DMS 273 treated with DMSO at 0.1 percent for 48 hours (cell line): ENCODE measurements around the gene TOP2A.
"Not testable (repeated sequence)": the region's sequence is repeated elsewhere in the genome, so short reads cannot be mapped to it uniquely, and the experiment has no call there.

Experiments used
- DNase-seq: peaks from one replicate; lab custom pipeline; 2025; lab: John Stamatoyannopoulos, UW

Gene TOP2A

GRCh38 chr17:40431231-40431602 lies 13.5 kb upstream of the TOP2A start:
- DNase-seq: no peak

DNA sequence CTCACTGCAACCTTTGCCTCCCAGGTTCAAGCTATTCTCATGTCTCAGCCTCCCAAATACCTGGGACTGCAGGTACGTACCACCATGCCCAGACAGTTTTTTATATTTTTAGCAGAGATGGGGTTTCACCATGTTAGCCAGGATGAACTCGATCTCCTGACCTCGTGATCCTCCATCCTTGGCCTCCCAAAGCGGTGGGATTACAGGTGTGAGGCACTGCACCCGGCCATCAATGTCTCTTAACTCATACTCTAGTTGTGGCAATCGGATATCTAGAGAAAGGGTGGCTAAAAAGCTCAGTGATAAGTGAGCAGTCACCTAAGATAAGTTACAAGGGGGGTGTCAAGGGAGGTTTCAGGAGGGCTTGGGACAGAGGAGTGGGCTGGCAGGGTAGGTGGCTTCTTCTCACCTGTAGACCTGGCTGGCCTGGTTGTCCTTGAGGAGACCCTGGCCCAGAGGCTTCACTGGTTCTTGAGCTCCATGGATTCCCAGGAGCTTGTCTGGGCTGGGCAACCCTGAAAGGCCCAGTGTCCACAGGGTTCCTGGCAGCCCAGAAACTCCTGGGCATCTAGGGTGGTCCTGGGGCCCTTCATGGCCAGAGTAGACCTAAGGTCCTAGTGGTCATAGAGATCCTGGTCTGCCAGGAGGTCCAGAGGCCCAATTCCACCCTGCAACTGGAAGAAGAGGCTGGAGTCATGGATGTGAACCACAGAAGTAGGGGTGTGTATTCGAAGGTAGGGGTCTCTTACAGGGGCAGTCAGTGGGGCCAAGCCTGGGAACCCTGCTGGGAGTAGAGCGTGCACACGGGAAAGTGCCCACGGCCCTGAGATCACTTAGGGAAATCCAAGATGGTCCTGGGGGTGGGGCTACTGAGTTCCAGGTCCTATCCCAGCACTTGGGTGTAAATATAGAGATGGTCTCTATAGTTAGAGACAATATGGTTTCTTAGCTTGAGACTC lies 12.9 kb upstream of the TOP2A start:
- DNase-seq: no peak

GRCh38 chr17:40427002-40427491 lies 9.4 kb upstream of the TOP2A start:
- DNase-seq: no peak

- no peak for DNase-seq
Measured at GRCh38 chr17:40425741-40426140, 8.0 kb upstream of the TOP2A start.

- no peak for DNase-seq
Measured at GRCh38 chr17:40422990-40423633, 5.4 kb upstream of the TOP2A start.

DNA sequence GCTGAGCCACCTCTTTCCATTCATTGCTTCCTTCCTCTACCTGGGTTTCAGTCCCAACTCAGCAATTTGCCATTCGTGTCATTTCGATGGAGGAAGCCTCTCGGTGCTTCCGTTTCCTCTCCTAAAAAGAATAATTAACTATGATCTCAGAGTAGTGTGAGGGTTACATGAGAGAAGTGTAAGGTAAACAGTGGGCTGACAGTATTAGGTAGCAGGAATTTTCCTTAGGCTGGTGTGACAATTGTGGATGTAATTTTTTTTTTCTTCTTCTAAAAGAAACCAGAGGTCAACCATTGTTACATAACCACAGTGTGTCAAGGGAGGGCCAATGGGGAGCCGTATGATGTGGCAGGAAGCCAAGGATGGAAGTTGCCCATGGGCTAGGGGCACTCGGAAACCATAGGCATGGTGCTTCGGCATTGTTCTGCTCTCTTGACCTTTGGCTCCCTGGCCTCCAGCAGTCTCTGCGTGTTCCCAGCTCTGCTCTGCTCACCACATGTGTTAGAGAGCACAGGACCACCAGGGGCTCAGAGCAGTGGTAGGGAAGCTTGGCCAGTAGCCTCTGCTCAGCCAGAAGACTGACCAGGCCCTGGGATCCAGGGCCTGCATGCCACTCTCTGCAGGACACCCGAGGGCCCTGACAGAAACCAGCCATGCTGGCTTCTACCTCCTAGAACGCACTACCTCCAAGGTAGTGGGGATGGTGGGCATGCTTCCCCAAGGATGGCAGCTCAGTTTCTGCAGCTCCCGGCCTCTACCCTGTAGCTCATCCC lies 2.0 kb upstream of the TOP2A start:
- DNase-seq: no peak

DNA sequence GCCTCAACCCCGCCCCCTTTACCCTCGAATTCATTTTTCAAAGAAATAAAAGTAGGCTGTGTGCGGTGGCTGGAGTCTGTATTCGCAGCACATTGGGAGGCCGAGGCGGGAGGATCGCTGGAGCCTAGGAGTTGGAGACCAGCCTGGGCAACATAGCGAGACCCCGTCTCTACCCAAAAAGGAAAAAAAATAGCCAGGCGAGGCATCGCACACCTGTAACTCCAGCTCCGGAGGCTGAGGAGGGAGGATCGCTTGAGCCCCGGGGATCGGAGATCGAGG lies 671 bp upstream of the TOP2A start:
- no peak for DNase-seq

DNA sequence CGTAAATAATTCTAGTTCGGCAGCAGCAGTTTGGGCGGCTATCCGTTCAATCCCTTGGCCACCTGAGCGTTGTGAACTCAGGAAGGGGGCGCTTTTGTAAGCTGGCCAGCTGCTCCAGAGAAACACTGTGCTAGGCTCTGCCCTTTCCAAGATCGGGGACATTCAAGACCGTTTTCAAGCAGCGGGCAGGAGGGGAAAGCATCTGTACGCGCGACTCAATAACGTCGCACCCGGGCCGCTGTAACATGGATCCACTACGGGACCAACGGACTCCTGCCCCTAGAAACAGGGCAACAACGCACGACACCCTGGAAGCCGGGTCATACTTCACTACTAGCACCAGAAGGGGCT lies 463 bp downstream of the TOP2A start:
- no peak for DNase-seq

DNA sequence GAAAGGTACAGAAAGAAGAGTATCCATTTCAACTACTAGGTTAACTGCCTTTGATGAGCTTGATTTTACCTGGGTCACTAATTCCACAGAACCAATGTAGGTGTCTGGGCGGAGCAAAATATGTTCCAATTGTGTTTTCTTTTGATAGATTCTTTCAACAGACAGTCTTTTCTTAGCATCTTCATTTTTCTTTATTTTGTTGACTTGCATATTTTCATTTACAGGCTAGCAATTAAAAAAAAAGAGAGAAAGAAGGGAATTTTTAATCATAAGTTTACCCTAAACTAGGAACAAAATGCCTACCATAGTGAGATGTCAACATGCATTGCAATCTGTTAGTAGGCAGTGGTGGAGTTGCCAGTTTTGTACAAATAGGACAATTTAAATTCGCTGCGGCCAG lies 1.0 kb downstream of the TOP2A start:
- no peak for DNase-seq

GRCh38 chr17:40415390-40415789 lies 2.3 kb downstream of the TOP2A start:
- peak; percentile 39 for DNase-seq

- not testable (repeated sequence) for DNase-seq
Measured at GRCh38 chr17:40414312-40414711, 3.4 kb downstream of the TOP2A start.

DNA sequence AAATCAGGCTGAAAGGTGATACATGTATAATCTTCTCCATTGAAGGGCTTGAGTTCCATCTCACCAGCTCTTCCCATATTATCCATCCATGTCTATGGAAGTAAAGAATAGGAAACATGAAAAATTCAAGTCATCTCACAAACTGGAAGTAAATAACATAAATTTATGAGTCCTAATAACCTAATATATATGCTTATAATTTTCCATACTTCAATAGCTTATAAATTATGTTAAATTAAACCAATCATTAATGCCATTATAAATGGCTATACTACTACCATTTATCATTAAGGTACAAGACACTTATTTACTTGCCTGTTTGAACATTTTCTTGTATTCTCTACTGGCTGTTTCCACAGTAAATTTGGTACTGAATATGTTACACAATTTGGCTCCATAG lies 4.8 kb downstream of the TOP2A start:
- DNase-seq: no peak

- no peak for DNase-seq
Measured at GRCh38 chr17:40411821-40412220, 5.9 kb downstream of the TOP2A start.

- no peak for DNase-seq
Measured at GRCh38 chr17:40410082-40410481, 7.6 kb downstream of the TOP2A start.

- DNase-seq: not testable (repeated sequence)
Measured at GRCh38 chr17:40409540-40409939, 8.2 kb downstream of the TOP2A start.

GRCh38 chr17:40407460-40407859 lies 10.2 kb downstream of the TOP2A start:
- DNase-seq: no peak

- DNase-seq: no peak
Measured at GRCh38 chr17:40404003-40404402, 13.7 kb downstream of the TOP2A start.

GRCh38 chr17:40402668-40403067 lies 15.0 kb downstream of the TOP2A start:
- DNase-seq: no peak

DNA sequence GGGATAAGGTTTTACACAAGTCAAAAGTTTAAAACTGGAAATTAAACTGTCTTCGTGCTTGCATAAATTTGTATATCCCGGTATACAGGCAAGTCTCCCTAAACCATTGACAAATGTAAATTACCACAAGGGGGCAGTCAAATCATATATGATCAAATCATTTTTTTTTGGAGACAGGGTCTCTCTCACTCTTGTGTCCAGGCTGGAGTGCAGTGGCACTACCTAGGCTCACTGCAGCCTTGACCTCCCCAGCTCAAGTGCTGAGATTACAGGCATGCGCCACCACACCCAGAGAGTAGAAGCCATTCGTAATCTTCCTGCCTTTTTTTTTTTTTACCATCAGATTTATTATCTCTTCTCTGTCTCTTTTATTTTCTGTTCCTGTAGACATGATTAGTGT lies 18.5 kb downstream of the TOP2A start:
- DNase-seq: no peak

DNA sequence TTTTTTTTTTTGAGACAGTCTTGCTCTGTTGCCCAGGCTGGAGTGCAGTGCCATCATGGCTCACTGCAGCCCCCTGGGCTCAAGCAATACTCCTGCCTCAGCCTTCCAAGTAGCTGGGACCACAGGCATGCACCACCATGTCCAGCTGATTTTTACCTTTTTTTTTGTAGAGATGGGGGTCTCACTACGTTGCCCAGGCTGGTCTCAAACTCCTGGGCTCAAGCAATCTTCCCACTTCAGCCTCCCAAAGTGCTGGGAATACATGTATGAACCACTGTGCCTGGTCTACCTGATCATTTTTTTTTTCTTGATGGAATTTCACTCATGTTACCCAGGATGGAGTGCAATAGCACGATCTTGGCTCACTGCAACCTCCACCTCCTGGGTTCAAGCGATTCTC lies 31.1 kb downstream of the TOP2A start:
- not testable (repeated sequence) for DNase-seq

GRCh38 chr17:40382251-40382650 lies 35.4 kb downstream of the TOP2A start:
- DNase-seq: no peak

DNA sequence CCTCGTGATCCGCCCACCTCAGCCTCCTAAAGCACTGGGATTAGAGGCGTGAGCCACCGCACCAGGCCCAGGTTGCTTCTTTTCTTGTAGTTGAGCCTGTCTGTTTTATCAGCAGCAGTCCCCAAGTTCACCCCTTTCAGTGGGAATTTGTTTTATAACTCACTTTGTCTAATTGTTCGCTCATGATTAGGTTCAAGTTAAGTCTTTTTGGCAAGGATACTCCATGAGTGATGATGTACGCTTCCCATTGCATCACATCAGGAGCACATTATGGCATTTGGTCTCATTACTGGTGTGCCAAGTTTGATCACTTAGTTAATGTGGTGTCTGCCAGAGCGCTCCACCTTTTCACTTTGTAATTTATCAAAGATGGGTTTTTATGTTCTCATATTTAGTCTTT lies 38.7 kb downstream of the TOP2A start:
- no peak for DNase-seq

GRCh38 chr17:40377832-40378231 lies 39.9 kb downstream of the TOP2A start:
- no peak for DNase-seq
